Measurements from ENCODE around the gene MROH2A. TPM values are rescaled to one million over a fixed set of nuclear protein-coding genes. Genes with fewer than 3 reads are reported as not detected.

MROH2A gene
- total and polyA plus RNA-seq, 8 donors = 1.1 to 4.0 (median 1.4) TPM; not detected in 5

DNA sequence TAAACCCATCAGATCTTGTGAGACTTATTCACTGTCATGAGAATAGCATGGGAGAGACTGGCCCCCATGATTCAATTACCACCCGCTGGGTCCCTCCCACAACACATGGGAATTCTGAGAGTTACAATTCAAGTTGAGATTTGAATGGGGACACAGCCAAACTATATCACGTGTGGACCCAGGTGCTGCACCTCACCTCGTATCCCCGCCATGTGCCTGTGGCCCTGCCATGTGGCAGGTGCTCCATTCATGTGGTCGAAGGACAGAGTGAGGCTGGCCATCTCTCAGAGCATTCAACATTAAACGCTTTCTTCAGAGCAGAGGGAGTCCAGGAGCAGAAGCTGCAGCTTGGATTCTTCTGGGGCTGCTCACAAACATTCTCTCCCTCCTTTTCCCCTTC is 32.3 kb downstream of the MROH2A start:
- Histone ChIP-seq H3K4me3 (no peak overlapping the region), H3K4me1 (no peaks in the 10 kb centered on the region), H3K9me3 (no peaks in the 10 kb centered on the region), H3K36me3 (no peaks in the 10 kb centered on the region), H3K27me3 (peaks cover 0 to 15% (median 9%) of the 10 kb centered on the region in 3 donors), H3K27ac (no peak overlapping the region)
- intact Hi-C loops (cut with DNase I; ENCODE audit: low total_unique reads) = no loop called here
- WGBS, 5 donors = 81 to 95% (median 87%) methylated on average over 2 to 6 of the region's 6 CpGs
- TF ChIP-seq, protein P1, sequence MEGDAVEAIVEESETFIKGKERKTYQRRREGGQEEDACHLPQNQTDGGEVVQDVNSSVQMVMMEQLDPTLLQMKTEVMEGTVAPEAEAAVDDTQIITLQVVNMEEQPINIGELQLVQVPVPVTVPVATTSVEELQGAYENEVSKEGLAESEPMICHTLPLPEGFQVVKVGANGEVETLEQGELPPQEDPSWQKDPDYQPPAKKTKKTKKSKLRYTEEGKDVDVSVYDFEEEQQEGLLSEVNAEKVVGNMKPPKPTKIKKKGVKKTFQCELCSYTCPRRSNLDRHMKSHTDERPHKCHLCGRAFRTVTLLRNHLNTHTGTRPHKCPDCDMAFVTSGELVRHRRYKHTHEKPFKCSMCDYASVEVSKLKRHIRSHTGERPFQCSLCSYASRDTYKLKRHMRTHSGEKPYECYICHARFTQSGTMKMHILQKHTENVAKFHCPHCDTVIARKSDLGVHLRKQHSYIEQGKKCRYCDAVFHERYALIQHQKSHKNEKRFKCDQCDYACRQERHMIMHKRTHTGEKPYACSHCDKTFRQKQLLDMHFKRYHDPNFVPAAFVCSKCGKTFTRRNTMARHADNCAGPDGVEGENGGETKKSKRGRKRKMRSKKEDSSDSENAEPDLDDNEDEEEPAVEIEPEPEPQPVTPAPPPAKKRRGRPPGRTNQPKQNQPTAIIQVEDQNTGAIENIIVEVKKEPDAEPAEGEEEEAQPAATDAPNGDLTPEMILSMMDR (IDR thresholded peaks at IDR 0.05) = no peak
- TF ChIP-seq POLR2AphosphoS5 (IDR thresholded peaks at IDR 0.05) (no peak), POLR2A (IDR thresholded peaks at IDR 0.05) (no peak), EP300 (IDR thresholded peaks at IDR 0.05) (no peak)
- peak in 1 of 2 donors; percentile 5 for DNase-seq

DNA sequence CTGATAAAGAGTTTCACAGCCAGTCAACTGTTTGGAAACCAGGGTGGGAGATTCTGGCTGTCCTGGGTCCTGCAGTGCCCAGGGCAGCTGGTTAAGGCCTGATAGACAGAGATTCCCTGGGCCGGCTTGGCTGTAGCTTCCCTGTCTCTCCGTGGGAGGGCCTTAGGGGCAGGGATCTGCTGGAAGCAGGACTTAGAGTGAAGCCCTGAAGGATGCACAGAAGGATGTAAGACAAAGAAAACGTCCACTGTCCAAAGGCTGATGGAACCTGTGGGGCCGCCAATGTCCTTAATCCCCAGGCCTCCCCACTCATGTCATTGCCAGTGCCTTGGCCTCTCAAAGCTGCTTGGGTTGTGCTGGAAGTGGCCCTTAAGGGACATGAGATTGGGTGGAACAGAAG is 33.0 kb downstream of the MROH2A start:
- Histone ChIP-seq H3K27ac (no peak overlapping the region), H3K4me3 (no peak overlapping the region), H3K9me3 (no peaks in the 10 kb centered on the region), H3K36me3 (no peaks in the 10 kb centered on the region), H3K4me1 (no peaks in the 10 kb centered on the region), H3K27me3 (peaks cover 0 to 15% (median 9%) of the 10 kb centered on the region in 3 donors)
- intact Hi-C loops (cut with DNase I; ENCODE audit: low total_unique reads) = no loop called here
- DNase-seq = peak in 1 of 2 donors; percentile 9
- 73 to 83% (median 74%) methylated on average over 4 of the region's 4 CpGs for WGBS, 5 donors
- no peak for TF ChIP-seq POLR2A (IDR thresholded peaks at IDR 0.05)
- no peak for TF ChIP-seq EP300 (IDR thresholded peaks at IDR 0.05)
- TF ChIP-seq, protein P1 (IDR thresholded peaks at IDR 0.05) = no peak
- TF ChIP-seq POLR2AphosphoS5 (IDR thresholded peaks at IDR 0.05) = no peak

DNA sequence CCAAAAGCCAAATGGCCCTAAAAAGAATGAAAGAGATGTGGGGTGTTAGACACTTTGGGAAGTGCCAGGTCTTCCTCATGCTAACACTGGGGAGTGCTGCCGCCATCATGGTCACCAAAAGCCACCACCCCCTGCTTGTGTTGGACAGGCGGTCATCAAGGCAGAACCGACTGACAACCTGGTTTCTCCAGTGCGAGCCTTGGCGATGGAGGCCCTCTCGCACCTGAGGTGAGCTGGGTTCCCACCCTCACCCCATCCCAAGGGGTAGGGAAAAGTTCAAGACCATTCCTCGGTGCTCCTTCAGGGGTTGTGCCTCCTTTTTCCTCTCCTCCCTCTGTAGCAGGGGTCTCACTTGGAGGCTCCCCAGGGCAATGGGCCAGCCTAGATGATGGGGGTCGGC is 33.6 kb downstream of the MROH2A start:
- H3K4me1 ChIP-seq = no peaks in the 10 kb centered on the region
- no peak overlapping the region for H3K27ac ChIP-seq
- intact Hi-C loops (cut with DNase I; ENCODE audit: low total_unique reads) = no loop called here
- peak in 1 of 2 donors; percentile 10 for DNase-seq
- H3K4me3 ChIP-seq = no peak overlapping the region
- H3K9me3 ChIP-seq = no peaks in the 10 kb centered on the region
- no peaks in the 10 kb centered on the region for H3K36me3 ChIP-seq
- peaks cover 0 to 15% (median 9%) of the 10 kb centered on the region in 3 donors for H3K27me3 ChIP-seq
- WGBS, 5 donors = 84 to 91% (median 88%) methylated on average over 7 to 8 of the region's 8 CpGs
- no peak for TF ChIP-seq EP300 (IDR thresholded peaks at IDR 0.05)
- no peak for TF ChIP-seq POLR2AphosphoS5 (IDR thresholded peaks at IDR 0.05)
- no peak for TF ChIP-seq POLR2A (IDR thresholded peaks at IDR 0.05)
- TF ChIP-seq, protein P1 (IDR thresholded peaks at IDR 0.05) = no peak

DNA sequence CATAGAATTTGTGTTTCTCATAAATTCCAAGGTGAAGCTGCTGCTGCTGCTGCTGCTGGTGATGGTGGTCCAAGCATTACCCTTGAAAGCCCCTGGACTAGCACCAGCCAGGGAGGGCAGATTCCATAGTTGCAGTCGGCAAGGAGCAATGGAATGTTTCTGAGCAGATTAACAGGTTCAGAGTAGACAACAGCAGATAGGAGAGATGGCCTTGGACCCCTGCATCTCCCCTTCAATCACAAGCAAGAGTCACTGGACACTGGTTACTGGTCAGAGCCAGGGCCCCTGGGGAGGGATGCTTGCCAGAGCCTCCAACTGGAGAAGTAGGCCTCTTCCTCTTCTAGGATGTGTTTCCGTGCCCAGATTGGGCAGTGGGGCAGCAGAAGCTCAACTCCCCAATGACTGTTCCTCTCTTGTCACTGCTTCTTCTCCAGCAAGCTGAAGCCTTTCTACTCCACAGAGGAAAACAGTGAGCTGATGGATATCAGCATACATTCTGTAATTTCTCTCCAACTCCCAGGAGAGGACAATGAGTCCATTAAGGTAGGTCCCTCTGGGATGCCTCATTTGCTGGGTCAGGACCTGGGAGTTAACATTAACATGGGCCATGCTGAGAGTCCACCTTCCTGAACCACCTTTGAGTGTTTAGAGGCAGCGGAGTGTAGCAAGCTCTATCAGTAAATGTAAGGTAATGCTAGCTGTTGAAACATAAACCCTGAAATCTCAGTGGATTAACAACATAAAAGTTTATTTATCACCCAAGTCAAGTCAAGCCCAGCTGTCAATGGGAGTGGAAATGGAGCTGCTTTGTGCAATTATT is 35.3 kb downstream of the MROH2A start:
- DNase-seq = peak in 1 of 2 donors; percentile 17
- no peaks in the 10 kb centered on the region for H3K9me3 ChIP-seq
- peaks cover 0 to 10% (median 9%) of the 10 kb centered on the region in 3 donors for H3K27me3 ChIP-seq
- 75 to 82% (median 79%) methylated on average over 3 of the region's 3 CpGs for WGBS, 5 donors
- no peak overlapping the region for H3K4me3 ChIP-seq
- H3K27ac ChIP-seq = no peak overlapping the region
- H3K4me1 ChIP-seq = no peaks in the 10 kb centered on the region
- H3K36me3 ChIP-seq = no peaks in the 10 kb centered on the region
- TF ChIP-seq, protein P1 (IDR thresholded peaks at IDR 0.05) = no peak
- TF ChIP-seq POLR2A (IDR thresholded peaks at IDR 0.05) (no peak), EP300 (IDR thresholded peaks at IDR 0.05) (no peak), POLR2AphosphoS5 (IDR thresholded peaks at IDR 0.05) (no peak)
- intact Hi-C loops (cut with DNase I; ENCODE audit: low total_unique reads) = no loop called here

All from stomach (tissue), 9 donors.